Brain microvascular endothelial cell (primary cell): Measurements from ENCODE around the gene JARID2.

Experiments
- DNase-seq: peaks from one replicate; pipeline ENCODE4 v3.0.0-alpha.2; 2020
- H3K27ac ChIP-seq: fragments of 250-450 bp; sonication (Bioruptor Pico); 2 replicates; pipeline ENCODE4 v1.5.1; 2020; ENCODE audit warnings: mild to moderate bottlenecking, moderate library complexity
- H3K27me3 ChIP-seq: fragments of 250-450 bp; sonication (Bioruptor Pico); replicated peaks from 2 replicates; pipeline ENCODE4 v1.5.1; 2020; ENCODE audit warnings: mild to moderate bottlenecking
- H3K36me3 ChIP-seq: fragments of 250-450 bp; sonication (Bioruptor Pico); replicated peaks from 2 replicates; pipeline ENCODE4 v1.5.1; 2020; ENCODE audit warnings: mild to moderate bottlenecking
- H3K4me3 ChIP-seq: 2 replicates; pipeline ENCODE4 v1.5.1; 2011; ENCODE audit warnings: low read depth, mild to moderate bottlenecking, control low read depth, low read length, moderate library complexity
- in situ Hi-C: cut with HindIII; loops from 2 replicates; pipeline ENCODE4 v1.10.0; 2017; ENCODE audit warnings: low sequenced_read_pairs, low pct_ligation_motif_present
- TF ChIP-seq, protein P1 (sequence below): IDR thresholded peaks from 2 replicates; pipeline ENCODE4 v1.5.1; 2011; ENCODE audit warnings: low read depth, mild to moderate bottlenecking, moderate library complexity, low read length, control low read depth, inconsistent platforms; ENCODE audit errors: missing control alignments

JARID2 gene

DNA sequence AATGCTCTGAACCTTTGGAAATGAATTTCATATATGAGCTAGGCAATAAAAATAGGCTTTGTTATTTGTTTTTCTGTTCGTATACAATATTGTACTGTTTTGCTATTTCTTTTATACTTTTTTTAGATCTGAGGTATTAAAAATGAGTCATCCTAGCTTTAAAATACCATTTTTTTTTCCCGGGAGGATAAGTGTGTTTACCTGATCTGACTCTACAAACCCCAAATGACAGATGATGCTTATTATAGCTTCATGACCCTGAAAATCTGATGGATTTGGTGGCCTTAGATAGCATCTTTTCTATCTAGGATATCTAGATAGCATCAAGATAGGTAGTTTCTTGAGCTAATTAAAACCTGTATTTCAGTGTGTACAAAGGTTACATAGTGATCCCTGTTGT lies 210.6 kb downstream of the JARID2 start:
- Histone ChIP-seq H3K27ac (no peak overlapping the region), H3K4me3 (no peak overlapping the region), H3K36me3 (no peaks in the 10 kb centered on the region), H3K27me3 (no peaks in the 10 kb centered on the region)
- TF ChIP-seq, protein P1, sequence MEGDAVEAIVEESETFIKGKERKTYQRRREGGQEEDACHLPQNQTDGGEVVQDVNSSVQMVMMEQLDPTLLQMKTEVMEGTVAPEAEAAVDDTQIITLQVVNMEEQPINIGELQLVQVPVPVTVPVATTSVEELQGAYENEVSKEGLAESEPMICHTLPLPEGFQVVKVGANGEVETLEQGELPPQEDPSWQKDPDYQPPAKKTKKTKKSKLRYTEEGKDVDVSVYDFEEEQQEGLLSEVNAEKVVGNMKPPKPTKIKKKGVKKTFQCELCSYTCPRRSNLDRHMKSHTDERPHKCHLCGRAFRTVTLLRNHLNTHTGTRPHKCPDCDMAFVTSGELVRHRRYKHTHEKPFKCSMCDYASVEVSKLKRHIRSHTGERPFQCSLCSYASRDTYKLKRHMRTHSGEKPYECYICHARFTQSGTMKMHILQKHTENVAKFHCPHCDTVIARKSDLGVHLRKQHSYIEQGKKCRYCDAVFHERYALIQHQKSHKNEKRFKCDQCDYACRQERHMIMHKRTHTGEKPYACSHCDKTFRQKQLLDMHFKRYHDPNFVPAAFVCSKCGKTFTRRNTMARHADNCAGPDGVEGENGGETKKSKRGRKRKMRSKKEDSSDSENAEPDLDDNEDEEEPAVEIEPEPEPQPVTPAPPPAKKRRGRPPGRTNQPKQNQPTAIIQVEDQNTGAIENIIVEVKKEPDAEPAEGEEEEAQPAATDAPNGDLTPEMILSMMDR = no peak
- DNase-seq = no peak
- in situ Hi-C loops = no loop called here

DNA sequence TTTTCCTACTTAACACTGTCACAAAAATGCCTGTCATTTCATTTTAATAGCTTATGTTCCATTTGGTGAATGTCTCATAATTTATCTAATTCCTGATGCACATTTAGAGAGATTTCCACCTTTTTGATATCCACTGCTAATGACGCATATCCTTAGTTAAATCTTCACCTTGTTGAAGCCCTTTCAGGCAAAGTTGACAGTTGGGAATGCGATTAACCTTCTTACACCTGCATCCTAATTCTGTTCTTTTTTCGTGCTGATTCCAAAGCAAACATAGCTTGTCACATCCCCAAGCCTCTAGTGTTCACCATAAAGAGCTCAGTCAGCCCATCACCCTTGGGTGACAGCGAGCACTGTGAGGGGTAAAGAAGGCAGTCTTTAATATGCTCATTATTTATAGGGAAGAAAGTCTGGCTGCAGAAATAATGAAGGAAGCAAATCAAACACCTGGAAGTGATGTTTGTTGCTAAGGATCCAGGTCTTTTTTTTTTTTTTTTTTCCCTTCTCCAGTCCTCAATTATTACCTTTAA lies 211.3 kb downstream of the JARID2 start:
- TF ChIP-seq, protein P1 = no peak
- Histone ChIP-seq H3K36me3 (no peaks in the 10 kb centered on the region), H3K27me3 (no peaks in the 10 kb centered on the region), H3K27ac (no peak overlapping the region), H3K4me3 (no peak overlapping the region)
- in situ Hi-C loops = no loop called here
- no peak for DNase-seq

DNA sequence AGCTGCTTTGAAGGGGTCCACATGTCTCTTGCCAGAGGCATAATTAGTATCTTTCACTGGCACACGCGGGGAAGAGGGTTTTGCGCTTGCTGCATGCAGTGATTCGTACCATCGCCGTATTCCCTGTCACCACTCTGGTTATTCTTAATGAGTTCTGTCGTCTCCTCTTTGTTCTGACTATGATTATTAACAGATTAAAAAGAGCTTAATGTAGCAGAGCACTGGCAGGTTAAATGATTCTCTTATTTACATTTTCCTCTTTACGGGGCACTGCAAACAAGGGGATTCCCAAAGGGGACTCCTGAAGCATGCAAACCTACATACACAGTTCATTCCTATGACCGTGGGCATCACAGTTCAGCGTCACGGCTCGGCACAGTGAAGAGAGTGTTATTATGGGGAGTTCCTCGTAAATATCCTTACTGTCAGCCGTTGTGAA lies 212.2 kb downstream of the JARID2 start:
- H3K27me3 ChIP-seq = no peaks in the 10 kb centered on the region
- H3K4me3 ChIP-seq = no peak overlapping the region
- TF ChIP-seq, protein P1 = no peak

DNA sequence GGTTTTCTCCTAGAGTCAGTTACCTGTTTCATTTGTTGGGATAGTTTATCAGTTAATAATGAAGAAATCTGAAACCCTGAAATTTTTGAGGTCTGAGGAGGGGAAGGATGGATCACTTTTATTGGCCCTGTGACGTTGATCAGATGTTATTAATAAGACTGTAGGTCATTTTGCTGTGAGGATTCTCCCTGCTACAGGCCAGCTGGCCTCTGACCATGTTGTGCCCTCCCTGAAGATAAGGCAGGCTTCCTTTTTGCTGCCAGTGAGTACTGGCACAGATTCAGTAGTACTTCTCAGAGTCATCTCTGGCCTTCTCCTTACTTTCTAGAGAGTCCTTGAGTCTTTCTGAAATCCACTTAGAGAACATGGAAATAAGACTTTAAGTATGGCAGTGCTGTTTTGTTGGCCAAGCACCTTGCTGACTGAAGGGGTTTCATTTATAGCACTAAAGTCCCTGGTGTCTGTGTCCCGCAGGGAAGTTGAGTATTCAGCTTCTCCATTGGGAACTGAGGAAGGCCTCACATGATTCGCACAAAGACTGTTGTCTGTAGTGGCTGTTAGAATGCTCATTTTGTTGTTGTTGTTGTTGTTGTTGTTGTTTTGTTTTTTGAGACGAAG lies 214.3 kb downstream of the JARID2 start:
- TF ChIP-seq, protein P1 = no peak

More for the DNA sequence above, 212.2 kb downstream of the JARID2 start:
- DNase-seq = no peak
- in situ Hi-C loops = no loop called here
- Histone ChIP-seq H3K36me3 (no peaks in the 10 kb centered on the region), H3K27ac (no peak overlapping the region)

DNA sequence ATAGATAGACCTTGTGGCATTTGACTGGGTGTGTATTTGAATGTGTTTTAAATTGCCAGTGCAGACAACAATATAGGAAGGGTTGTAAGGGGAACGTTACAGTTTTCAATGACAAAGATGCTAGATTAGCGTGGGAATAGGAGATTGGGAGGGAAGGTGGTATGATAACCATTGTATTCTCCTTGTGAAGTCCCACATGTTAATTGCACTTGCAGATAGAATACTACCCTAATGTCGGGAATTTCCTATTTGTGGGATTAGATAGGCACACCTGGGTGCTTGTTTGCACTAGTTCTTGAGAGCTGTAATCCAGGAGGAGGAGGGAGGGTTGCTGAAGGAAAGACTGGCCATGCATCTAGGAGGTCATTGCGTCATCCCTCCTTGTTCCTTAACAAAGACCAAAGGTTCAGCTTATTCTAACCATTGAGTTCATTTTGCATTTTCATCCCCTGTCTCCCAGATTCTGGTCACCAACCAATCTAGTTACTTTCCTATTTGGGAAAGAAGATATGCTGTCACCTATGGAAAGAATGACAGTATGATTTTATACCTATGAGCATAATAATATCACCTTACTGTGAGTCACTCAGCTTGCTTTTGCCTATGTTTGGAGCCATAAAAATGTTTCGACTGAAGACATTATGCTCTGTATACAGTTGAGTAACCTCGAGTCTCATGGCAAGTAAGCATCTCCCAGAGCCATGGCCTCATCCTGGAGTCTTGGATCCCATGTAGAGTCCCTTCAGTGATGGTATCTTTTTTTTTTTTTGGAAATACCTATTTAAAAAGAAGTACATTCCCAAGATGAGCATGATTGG lies 215.5 kb downstream of the JARID2 start:
- TF ChIP-seq, protein P1 = no peak
- Histone ChIP-seq H3K27me3 (no peaks in the 10 kb centered on the region), H3K4me3 (no peak overlapping the region), H3K27ac (no peak overlapping the region), H3K36me3 (no peaks in the 10 kb centered on the region)
- in situ Hi-C loops = no loop called here
- DNase-seq = no peak

More for the DNA sequence above, 214.3 kb downstream of the JARID2 start:
- Histone ChIP-seq H3K36me3 (no peaks in the 10 kb centered on the region), H3K4me3 (no peak overlapping the region), H3K27me3 (no peaks in the 10 kb centered on the region), H3K27ac (no peak overlapping the region)
- no peak for DNase-seq
- in situ Hi-C loops = no loop called here
